ENCODE data around the gene BLVRB. TPM values are rescaled to one million over a fixed set of nuclear protein-coding genes. Genes with fewer than 3 reads are reported as not detected.
"Not testable (repeated sequence)": the region's sequence is repeated elsewhere in the genome, so short reads cannot be mapped to it uniquely, and the experiment has no call there.

The BLVRB gene
- total RNA-seq, 3 donors from 2014 or later = 17.0 to 19.2 (median 18.1) TPM

- no peak for ATAC-seq
- no peak for DNase-seq
- H3K27me3 Mint-ChIP-seq (ENCODE audit: low read depth) = no peaks in the 10 kb centered on the region
- peaks cover 12% of the 10 kb centered on the region for H3K4me1 Mint-ChIP-seq (ENCODE audit: low read depth)
- no peak overlapping the region for H3K4me3 Mint-ChIP-seq
- H3K9me3 Mint-ChIP-seq = no peaks in the 10 kb centered on the region
- peaks cover 1% of the 10 kb centered on the region for H3K36me3 Mint-ChIP-seq (ENCODE audit: insufficient read depth)
These were observed 48.5 kb downstream of the BLVRB start for GRCh38 chr19:40416918-40417642.

GRCh38 chr19:40415768-40416167 is 49.8 kb downstream of the BLVRB start:
- DNase-seq = no peak
- H3K9me3 Mint-ChIP-seq = no peaks in the 10 kb centered on the region
- peaks cover 8% of the 10 kb centered on the region for H3K4me1 Mint-ChIP-seq (ENCODE audit: low read depth)
- H3K27me3 Mint-ChIP-seq (ENCODE audit: low read depth) = no peaks in the 10 kb centered on the region
- no peaks in the 10 kb centered on the region for H3K36me3 Mint-ChIP-seq (ENCODE audit: insufficient read depth)
- no peak overlapping the region for H3K4me3 Mint-ChIP-seq
- ATAC-seq = no peak

GRCh38 chr19:40414542-40415535 is 50.7 kb downstream of the BLVRB start:
- Mint-ChIP-seq H3K27me3 (ENCODE audit: low read depth) (no peaks in the 10 kb centered on the region), H3K4me1 (ENCODE audit: low read depth) (peaks cover 8% of the 10 kb centered on the region), H3K9me3 (no peaks in the 10 kb centered on the region), H3K4me3 (no peak overlapping the region), H3K36me3 (ENCODE audit: insufficient read depth) (no peaks in the 10 kb centered on the region)
- no peak for ATAC-seq
- DNase-seq = no peak

GRCh38 chr19:40413291-40413845 is 52.2 kb downstream of the BLVRB start, which contains the start of gene PRX:
Gene PRX, minus strand, starts transcription at chr19:40413378. Its CDS starts 5,446 bp downstream, at chr19:40407932.
- DNase-seq (no peak), ATAC-seq (no peak)
- Mint-ChIP-seq H3K9me3 (no peaks in the 10 kb centered on the region), H3K36me3 (ENCODE audit: insufficient read depth) (no peaks in the 10 kb centered on the region), H3K27me3 (ENCODE audit: low read depth) (no peaks in the 10 kb centered on the region), H3K4me1 (ENCODE audit: low read depth) (peaks cover 8% of the 10 kb centered on the region), H3K4me3 (no peak within 1 kb of the TSS)

- Mint-ChIP-seq H3K4me3 (no peak overlapping the region), H3K9me3 (no peaks in the 10 kb centered on the region), H3K36me3 (ENCODE audit: insufficient read depth) (no peaks in the 10 kb centered on the region), H3K4me1 (ENCODE audit: low read depth) (peaks cover 11% of the 10 kb centered on the region), H3K27me3 (ENCODE audit: low read depth) (no peaks in the 10 kb centered on the region)
- no peak for DNase-seq
- ATAC-seq = no peak
These were observed 52.7 kb downstream of the BLVRB start for GRCh38 chr19:40412866-40413265.

- Mint-ChIP-seq H3K27me3 (ENCODE audit: low read depth) (no peaks in the 10 kb centered on the region), H3K4me3 (no peak overlapping the region), H3K36me3 (ENCODE audit: insufficient read depth) (no peaks in the 10 kb centered on the region), H3K4me1 (ENCODE audit: low read depth) (peaks cover 12% of the 10 kb centered on the region), H3K9me3 (no peaks in the 10 kb centered on the region)
- DNase-seq (no peak), ATAC-seq (no peak)
These were observed 53.5 kb downstream of the BLVRB start for GRCh38 chr19:40411958-40412499.

- Mint-ChIP-seq H3K36me3 (ENCODE audit: insufficient read depth) (no peaks in the 10 kb centered on the region), H3K4me3 (no peak overlapping the region), H3K4me1 (ENCODE audit: low read depth) (peaks cover 9% of the 10 kb centered on the region), H3K27me3 (ENCODE audit: low read depth) (no peaks in the 10 kb centered on the region), H3K9me3 (no peaks in the 10 kb centered on the region)
- DNase-seq (no peak), ATAC-seq (no peak)
These were observed 54.3 kb downstream of the BLVRB start for GRCh38 chr19:40411125-40411842.

GRCh38 chr19:40410030-40410389 is 55.5 kb downstream of the BLVRB start:
- no peak overlapping the region for H3K4me3 Mint-ChIP-seq
- no peaks in the 10 kb centered on the region for H3K9me3 Mint-ChIP-seq
- ATAC-seq (no peak), DNase-seq (no peak)
- no peaks in the 10 kb centered on the region for H3K36me3 Mint-ChIP-seq (ENCODE audit: insufficient read depth)
- no peaks in the 10 kb centered on the region for H3K27me3 Mint-ChIP-seq (ENCODE audit: low read depth)
- peaks cover 9% of the 10 kb centered on the region for H3K4me1 Mint-ChIP-seq (ENCODE audit: low read depth)

- H3K4me1 Mint-ChIP-seq (ENCODE audit: low read depth) = peaks cover 11% of the 10 kb centered on the region
- ATAC-seq; H3K4me3 Mint-ChIP-seq; H3K9me3 Mint-ChIP-seq; H3K27me3 Mint-ChIP-seq (ENCODE audit: low read depth); H3K36me3 Mint-ChIP-seq (ENCODE audit: insufficient read depth); DNase-seq: not testable (repeated sequence)
These were observed 57.0 kb downstream of the BLVRB start for GRCh38 chr19:40408598-40408925.

- Mint-ChIP-seq H3K36me3 (ENCODE audit: insufficient read depth) (no peaks in the 10 kb centered on the region), H3K4me3 (no peak overlapping the region), H3K27me3 (ENCODE audit: low read depth) (no peaks in the 10 kb centered on the region), H3K9me3 (no peaks in the 10 kb centered on the region), H3K4me1 (ENCODE audit: low read depth) (peaks cover 15% of the 10 kb centered on the region)
- ATAC-seq (no peak), DNase-seq (no peak)
These were observed 57.6 kb downstream of the BLVRB start for GRCh38 chr19:40407714-40408597.

- Mint-ChIP-seq H3K4me1 (ENCODE audit: low read depth) (peaks cover 22% of the 10 kb centered on the region), H3K9me3 (no peaks in the 10 kb centered on the region), H3K36me3 (ENCODE audit: insufficient read depth) (no peaks in the 10 kb centered on the region), H3K27me3 (ENCODE audit: low read depth) (no peaks in the 10 kb centered on the region), H3K4me3 (peak overlapping the region; percentile 87)
- peak; percentile 64 for DNase-seq
- peak; percentile 53 to 61 for ATAC-seq
These were observed 62.1 kb downstream of the BLVRB start for GRCh38 chr19:40403262-40403984.

GRCh38 chr19:40400559-40400958 is 65.0 kb downstream of the BLVRB start:
- DNase-seq (no peak), ATAC-seq (no peak)
- no peaks in the 10 kb centered on the region for H3K27me3 Mint-ChIP-seq (ENCODE audit: low read depth)
- H3K4me1 Mint-ChIP-seq (ENCODE audit: low read depth) = peaks cover 13% of the 10 kb centered on the region
- H3K36me3 Mint-ChIP-seq (ENCODE audit: insufficient read depth) = no peaks in the 10 kb centered on the region
- no peak overlapping the region for H3K4me3 Mint-ChIP-seq
- H3K9me3 Mint-ChIP-seq = no peaks in the 10 kb centered on the region

All from activated T-cell treated with anti-CD3 and anti-CD28 coated beads, Interleukin-2, amount 50 U/mL, for 4 hours (primary cell).